Measurements from ENCODE around the gene STARD10. TPM values are rescaled to one million over a fixed set of nuclear protein-coding genes. Genes with fewer than 3 reads are reported as not detected.

STARD10 gene
- total RNA-seq, 1 experiment from 2014 or later: 55.1 TPM

GRCh38 chr11:72723508-72723907, 70.3 kb downstream of the STARD10 start:
- TF ChIP-seq CTCF (IDR thresholded peaks at IDR 0.05; ENCODE audit: unreplicated experiment): no peak
- DNase-seq: peak; percentile 20
- CTCF ChIA-PET: interaction anchor here (1.3 to 2.6 kb wide), 2 partner anchors 58 to 71 kb away, joined by 4 to 15 read pairs; partner anchors contain the start of gene STARD10
- H3K9me3 Mint-ChIP-seq (ENCODE audit: low read depth, unreplicated experiment): no peaks in the 10 kb centered on the region
- H3K4me1 Mint-ChIP-seq (ENCODE audit: low read depth, unreplicated experiment): peaks cover 40% of the 10 kb centered on the region
- H3K27ac Mint-ChIP-seq (ENCODE audit: unreplicated experiment): no peak overlapping the region
- H3K4me3 Mint-ChIP-seq (ENCODE audit: low read depth, unreplicated experiment): no peak overlapping the region
- intact Hi-C loops (cut with micrococcal nuclease; ENCODE audit: unreplicated experiment): loop anchor here (5.0 to 10.0 kb wide), 2 partner anchors 89 to 451 kb away; partner anchors contain the start of gene ATG16L2
- no TSS peak for BruUV-seq (replicated peaks)
- peaks cover 25% of the 10 kb centered on the region for H3K36me3 Mint-ChIP-seq (ENCODE audit: insufficient read depth, unreplicated experiment)
- H3K27me3 Mint-ChIP-seq (ENCODE audit: unreplicated experiment): no peaks in the 10 kb centered on the region

- CTCF ChIA-PET: interaction anchor here (2.6 kb wide), 1 partner anchor 72 kb away, joined by 15 read pairs; the partner anchor contains the start of gene STARD10
- intact Hi-C loops (cut with micrococcal nuclease; ENCODE audit: unreplicated experiment): loop anchor here (5.0 to 10.0 kb wide), 2 partner anchors 90 to 453 kb away; partner anchors contain the start of gene ATG16L2
- peak; percentile 84 for DNase-seq
- H3K27ac Mint-ChIP-seq (ENCODE audit: unreplicated experiment): peak overlapping the region; percentile 57
- TF ChIP-seq CTCF (IDR thresholded peaks at IDR 0.05; ENCODE audit: unreplicated experiment): no peak
- no peaks in the 10 kb centered on the region for H3K27me3 Mint-ChIP-seq (ENCODE audit: unreplicated experiment)
- H3K36me3 Mint-ChIP-seq (ENCODE audit: insufficient read depth, unreplicated experiment): peaks cover 25% of the 10 kb centered on the region
- H3K4me3 Mint-ChIP-seq (ENCODE audit: low read depth, unreplicated experiment): peak overlapping the region; percentile 66
- peaks cover 40% of the 10 kb centered on the region for H3K4me1 Mint-ChIP-seq (ENCODE audit: low read depth, unreplicated experiment)
- no TSS peak for BruUV-seq (replicated peaks)
- H3K9me3 Mint-ChIP-seq (ENCODE audit: low read depth, unreplicated experiment): no peaks in the 10 kb centered on the region
These were observed 71.6 kb downstream of the STARD10 start for GRCh38 chr11:72722050-72722748.

- no peaks in the 10 kb centered on the region for H3K9me3 Mint-ChIP-seq (ENCODE audit: low read depth, unreplicated experiment)
- H3K4me1 Mint-ChIP-seq (ENCODE audit: low read depth, unreplicated experiment): peaks cover 40% of the 10 kb centered on the region
- CTCF ChIA-PET: interaction anchor here (2.6 kb wide), 1 partner anchor 73 kb away, joined by 15 read pairs; the partner anchor contains the start of gene STARD10
- no peak for DNase-seq
- H3K27me3 Mint-ChIP-seq (ENCODE audit: unreplicated experiment): no peaks in the 10 kb centered on the region
- peak overlapping the region; percentile 57 for H3K27ac Mint-ChIP-seq (ENCODE audit: unreplicated experiment)
- H3K36me3 Mint-ChIP-seq (ENCODE audit: insufficient read depth, unreplicated experiment): peaks cover 25% of the 10 kb centered on the region
- H3K4me3 Mint-ChIP-seq (ENCODE audit: low read depth, unreplicated experiment): peak overlapping the region; percentile 66
- TSS peak; percentile 93 for BruUV-seq (replicated peaks)
- intact Hi-C loops (cut with micrococcal nuclease; ENCODE audit: unreplicated experiment): loop anchor here (5.0 to 10.0 kb wide), 2 partner anchors 91 to 453 kb away; partner anchors contain the start of gene ATG16L2
- no peak for TF ChIP-seq CTCF (IDR thresholded peaks at IDR 0.05; ENCODE audit: unreplicated experiment)
These were observed 72.2 kb downstream of the STARD10 start for GRCh38 chr11:72721689-72722049.

GRCh38 chr11:72721276-72721675, 72.6 kb downstream of the STARD10 start:
- DNase-seq: no peak
- Mint-ChIP-seq H3K36me3 (ENCODE audit: insufficient read depth, unreplicated experiment) (peaks cover 25% of the 10 kb centered on the region), H3K4me3 (ENCODE audit: low read depth, unreplicated experiment) (peak overlapping the region; percentile 66), H3K9me3 (ENCODE audit: low read depth, unreplicated experiment) (no peaks in the 10 kb centered on the region), H3K27ac (ENCODE audit: unreplicated experiment) (peak overlapping the region; percentile 57), H3K4me1 (ENCODE audit: low read depth, unreplicated experiment) (peaks cover 40% of the 10 kb centered on the region), H3K27me3 (ENCODE audit: unreplicated experiment) (no peaks in the 10 kb centered on the region)
- no peak for TF ChIP-seq CTCF (IDR thresholded peaks at IDR 0.05; ENCODE audit: unreplicated experiment)
- intact Hi-C loops (cut with micrococcal nuclease; ENCODE audit: unreplicated experiment): loop anchor here (5.0 to 10.0 kb wide), 2 partner anchors 91 to 454 kb away; partner anchors contain the start of gene ATG16L2
- no TSS peak for BruUV-seq (replicated peaks)
- CTCF ChIA-PET: no interaction called here
